SH-SY5Y (cell line): Measurements from ENCODE around the gene TENM4.

Experiments
- GATA2 ChIP-seq: IDR thresholded peaks from 2 replicates; pipeline ENCODE4 v1.6.1; 2011; ENCODE audit warnings: mild to moderate bottlenecking, low read depth, low read length
- GATA3 ChIP-seq: IDR thresholded peaks from 2 replicates; pipeline ENCODE4 v1.6.1; 2011; ENCODE audit warnings: low read depth, mild to moderate bottlenecking, low read length, moderate library complexity

DNA sequence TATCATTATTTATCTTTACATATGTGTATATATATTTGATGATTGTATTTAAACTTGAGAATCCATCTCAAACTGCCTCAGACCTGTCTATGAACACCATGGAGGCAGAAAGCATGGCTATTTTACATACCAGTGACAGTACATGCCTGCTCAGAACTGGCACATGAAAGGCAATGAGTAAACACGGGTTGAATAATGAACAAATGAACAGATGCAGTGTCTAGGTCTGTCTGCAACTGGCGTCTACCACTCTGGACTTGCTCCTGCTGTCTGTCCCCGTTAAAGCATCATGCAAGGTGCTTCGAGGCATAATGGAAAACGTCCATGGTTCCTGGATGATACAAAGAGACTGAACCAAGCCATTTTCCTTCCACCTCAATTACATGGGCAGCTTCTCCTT is 594.6 kb downstream of the TENM4 start:
- TF ChIP-seq GATA2 (no peak), GATA3 (no peak)
